Measurements from ENCODE around the gene INAFM2.

Gene INAFM2

GRCh38 chr15:40346579-40347558 is 23.4 kb downstream of the INAFM2 start:
- no peak overlapping the region for H2AFZ ChIP-seq (ENCODE audit: low read length)
- no peaks in the 10 kb centered on the region for H3F3A ChIP-seq (ENCODE audit: insufficient read depth, low read length)
- no peak overlapping the region for H3K4me2 ChIP-seq (ENCODE audit: low read depth, low read length)
- no peak overlapping the region for H3K27ac ChIP-seq (ENCODE audit: low read length)
- no peaks in the 10 kb centered on the region for H3K27me3 ChIP-seq (replicated peaks; ENCODE audit: insufficient read depth, low read length)
- no peaks in the 10 kb centered on the region for H3K4me1 ChIP-seq (ENCODE audit: low read length)
- no peaks in the 10 kb centered on the region for H3K36me3 ChIP-seq (replicated peaks; ENCODE audit: insufficient read depth, low read length)
- H3K9me3 ChIP-seq (replicated peaks; ENCODE audit: insufficient read depth, low read length), result no peaks in the 10 kb centered on the region
- TF ChIP-seq EZH2phosphoT487 (IDR thresholded peaks at IDR 0.05; ENCODE audit: low read length) (no peak), EZH2 (optimal IDR thresholded peaks at IDR 0.05; ENCODE audit: low read depth, low read length) (no peak), CTCF (IDR thresholded peaks at IDR 0.05; ENCODE audit: low read length) (no peak)
- no peaks in the 10 kb centered on the region for H3K9me2 ChIP-seq (replicated peaks; ENCODE audit: insufficient read depth, low read length)
- DNase-seq, result no peak
- H3K4me3 ChIP-seq (ENCODE audit: low read length), result no peak overlapping the region
- no peaks in the 10 kb centered on the region for H4K20me1 ChIP-seq (ENCODE audit: insufficient read depth, low read length)
- H3K9ac ChIP-seq (ENCODE audit: low read length), result no peak overlapping the region
- no peaks in the 10 kb centered on the region for H3K79me2 ChIP-seq (ENCODE audit: low read length)

GRCh38 chr15:40347559-40348473 is 24.3 kb downstream of the INAFM2 start:
- no peaks in the 10 kb centered on the region for H3K27me3 ChIP-seq (replicated peaks; ENCODE audit: insufficient read depth, low read length)
- H3K27ac ChIP-seq (ENCODE audit: low read length), result no peak overlapping the region
- no peaks in the 10 kb centered on the region for H3K9me3 ChIP-seq (replicated peaks; ENCODE audit: insufficient read depth, low read length)
- H3K4me2 ChIP-seq (ENCODE audit: low read depth, low read length), result no peak overlapping the region
- H3K79me2 ChIP-seq (ENCODE audit: low read length), result no peaks in the 10 kb centered on the region
- no peaks in the 10 kb centered on the region for H3K4me1 ChIP-seq (ENCODE audit: low read length)
- H3K9me2 ChIP-seq (replicated peaks; ENCODE audit: insufficient read depth, low read length), result no peaks in the 10 kb centered on the region
- no peak for DNase-seq
- no peak for TF ChIP-seq CTCF (IDR thresholded peaks at IDR 0.05; ENCODE audit: low read length)
- TF ChIP-seq EZH2 (optimal IDR thresholded peaks at IDR 0.05; ENCODE audit: low read depth, low read length), result no peak
- TF ChIP-seq EZH2phosphoT487 (IDR thresholded peaks at IDR 0.05; ENCODE audit: low read length), result no peak
- H3K36me3 ChIP-seq (replicated peaks; ENCODE audit: insufficient read depth, low read length), result no peaks in the 10 kb centered on the region
- H3K9ac ChIP-seq (ENCODE audit: low read length), result no peak overlapping the region
- H3F3A ChIP-seq (ENCODE audit: insufficient read depth, low read length), result no peaks in the 10 kb centered on the region
- H4K20me1 ChIP-seq (ENCODE audit: insufficient read depth, low read length), result no peaks in the 10 kb centered on the region
- H3K4me3 ChIP-seq (ENCODE audit: low read length), result no peak overlapping the region
- H2AFZ ChIP-seq (ENCODE audit: low read length), result no peak overlapping the region

- no peaks in the 10 kb centered on the region for H3K4me1 ChIP-seq (ENCODE audit: low read length)
- no peak overlapping the region for H3K27ac ChIP-seq (ENCODE audit: low read length)
- no peak overlapping the region for H2AFZ ChIP-seq (ENCODE audit: low read length)
- no peaks in the 10 kb centered on the region for H3K79me2 ChIP-seq (ENCODE audit: low read length)
- no peak for DNase-seq
- H3K9me3 ChIP-seq (replicated peaks; ENCODE audit: insufficient read depth, low read length), result no peaks in the 10 kb centered on the region
- H3K9ac ChIP-seq (ENCODE audit: low read length), result no peak overlapping the region
- no peak overlapping the region for H3K4me3 ChIP-seq (ENCODE audit: low read length)
- H3K27me3 ChIP-seq (replicated peaks; ENCODE audit: insufficient read depth, low read length), result peaks cover under 1% of the 10 kb centered on the region; the same call in 1 of the 2 replicates
- H3K9me2 ChIP-seq (replicated peaks; ENCODE audit: insufficient read depth, low read length), result no peaks in the 10 kb centered on the region
- no peak overlapping the region for H3K4me2 ChIP-seq (ENCODE audit: low read depth, low read length)
- H3K36me3 ChIP-seq (replicated peaks; ENCODE audit: insufficient read depth, low read length), result no peaks in the 10 kb centered on the region
- no peaks in the 10 kb centered on the region for H3F3A ChIP-seq (ENCODE audit: insufficient read depth, low read length)
- TF ChIP-seq EZH2phosphoT487 (IDR thresholded peaks at IDR 0.05; ENCODE audit: low read length), result no peak
- TF ChIP-seq EZH2 (optimal IDR thresholded peaks at IDR 0.05; ENCODE audit: low read depth, low read length), result no peak
- TF ChIP-seq CTCF (IDR thresholded peaks at IDR 0.05; ENCODE audit: low read length), result no peak
- no peaks in the 10 kb centered on the region for H4K20me1 ChIP-seq (ENCODE audit: insufficient read depth, low read length)
Measured at GRCh38 chr15:40348474-40348870, 25.0 kb downstream of the INAFM2 start.
